ENCODE measurements around the gene CLPTM1L. TPM values are rescaled to one million over a fixed set of nuclear protein-coding genes. Genes with fewer than 3 reads are reported as not detected.

Gene CLPTM1L
- total and polyA plus RNA-seq, 8 donors: 60.8 to 202 (median 117) TPM

GRCh38 chr5:1392801-1393565, 48.1 kb upstream of the CLPTM1L start:
- H3K9me3 ChIP-seq: no peaks in the 10 kb centered on the region
- intact Hi-C loops (cut with DNase I; ENCODE audit: low total_unique reads): no loop called here
- WGBS, 5 donors: 60 to 71% (median 67%) methylated on average over 21 to 22 of the region's 22 CpGs
- no peak for DNase-seq
- no peak for TF ChIP-seq EP300 (IDR thresholded peaks at IDR 0.05)
- TF ChIP-seq CTCF (IDR thresholded peaks at IDR 0.05): no peak
- TF ChIP-seq POLR2A (IDR thresholded peaks at IDR 0.05): no peak
- no peak for TF ChIP-seq POLR2AphosphoS5 (IDR thresholded peaks at IDR 0.05)
- H3K4me3 ChIP-seq: no peak overlapping the region
- no peak overlapping the region for H3K27ac ChIP-seq
- H3K4me1 ChIP-seq: no peaks in the 10 kb centered on the region
- H3K36me3 ChIP-seq: no peaks in the 10 kb centered on the region
- peaks cover 0 to 85% (median 26%) of the 10 kb centered on the region in 3 donors for H3K27me3 ChIP-seq

GRCh38 chr5:1392261-1392660, 47.4 kb upstream of the CLPTM1L start:
- H3K27ac ChIP-seq: no peak overlapping the region

GRCh38 chr5:1391691-1392090, 46.8 kb upstream of the CLPTM1L start:
- Histone ChIP-seq H3K4me1 (peaks cover under 1 to 6% (median 5%) of the 10 kb centered on the region in 4 donors), H3K27me3 (peaks cover 0 to 93% (median 26%) of the 10 kb centered on the region in 3 donors), H3K36me3 (no peaks in the 10 kb centered on the region), H3K9me3 (no peaks in the 10 kb centered on the region), H3K4me3 (no peak overlapping the region), H3K27ac (no peak overlapping the region)
- WGBS, 5 donors: 31 to 53% (median 38%) methylated on average over 5 to 11 of the region's 11 CpGs
- intact Hi-C loops (cut with DNase I; ENCODE audit: low total_unique reads): no loop called here
- peak in 1 of 2 donors; percentile 24 for DNase-seq
- no peak for TF ChIP-seq EP300 (IDR thresholded peaks at IDR 0.05)
- no peak for TF ChIP-seq CTCF (IDR thresholded peaks at IDR 0.05)
- no peak for TF ChIP-seq POLR2A (IDR thresholded peaks at IDR 0.05)
- no peak for TF ChIP-seq POLR2AphosphoS5 (IDR thresholded peaks at IDR 0.05)

More at GRCh38 chr5:1392261-1392660, 47.4 kb upstream of the CLPTM1L start:
- peaks cover 0 to under 1% (median under 1%) of the 10 kb centered on the region in 4 donors for H3K4me1 ChIP-seq
- WGBS, 5 donors: 41 to 72% (median 57%) methylated on average over 4 to 11 of the region's 11 CpGs
- no peak for DNase-seq
- H3K9me3 ChIP-seq: no peaks in the 10 kb centered on the region
- peaks cover 0 to 89% (median 26%) of the 10 kb centered on the region in 3 donors for H3K27me3 ChIP-seq
- no peaks in the 10 kb centered on the region for H3K36me3 ChIP-seq
- no peak for TF ChIP-seq POLR2A (IDR thresholded peaks at IDR 0.05)
- no peak for TF ChIP-seq POLR2AphosphoS5 (IDR thresholded peaks at IDR 0.05)
- TF ChIP-seq EP300 (IDR thresholded peaks at IDR 0.05): no peak
- TF ChIP-seq CTCF (IDR thresholded peaks at IDR 0.05): no peak
- H3K4me3 ChIP-seq: no peak overlapping the region
- intact Hi-C loops (cut with DNase I; ENCODE audit: low total_unique reads): no loop called here

GRCh38 chr5:1390861-1391600, 46.1 kb upstream of the CLPTM1L start:
- H3K27ac ChIP-seq: no peak overlapping the region
- peaks cover 6 to 13% (median 10%) of the 10 kb centered on the region in 4 donors for H3K4me1 ChIP-seq
- intact Hi-C loops (cut with DNase I; ENCODE audit: low total_unique reads): no loop called here
- WGBS, 5 donors: 79 to 88% (median 86%) methylated on average over 14 to 21 of the region's 21 CpGs
- no peak for TF ChIP-seq POLR2AphosphoS5 (IDR thresholded peaks at IDR 0.05)
- no peak for TF ChIP-seq EP300 (IDR thresholded peaks at IDR 0.05)
- TF ChIP-seq POLR2A (IDR thresholded peaks at IDR 0.05): no peak
- TF ChIP-seq CTCF (IDR thresholded peaks at IDR 0.05): no peak
- H3K36me3 ChIP-seq: no peaks in the 10 kb centered on the region
- H3K27me3 ChIP-seq: peaks cover 0 to 93% (median 26%) of the 10 kb centered on the region in 3 donors
- no peak overlapping the region for H3K4me3 ChIP-seq
- DNase-seq: no peak
- H3K9me3 ChIP-seq: no peaks in the 10 kb centered on the region

All from stomach (tissue), 9 donors.